Stomach smooth muscle (tissue), 2 donors: Measurements from ENCODE around the gene SECISBP2L.

ENCODE experiments used
- H3K27ac ChIP-seq: one replicate; pipeline ENCODE4 v1.7.0; 2013; ENCODE audit warnings: mild to moderate bottlenecking, low read length, inconsistent platforms
- H3K27me3 ChIP-seq, 2 donors: one replicate each; pipeline ENCODE4 v1.7.0; 2013; ENCODE audit warnings: low read length in 2 of 2; ENCODE audit not compliant: insufficient read depth in 2 of 2, control insufficient read depth in 1 of 2
- H3K36me3 ChIP-seq, 2 donors: one replicate each; pipeline ENCODE4 v1.7.0; 2013; ENCODE audit warnings: low read length in 2 of 2; ENCODE audit not compliant: control insufficient read depth in 2 of 2, insufficient read depth in 2 of 2
- H3K4me1 ChIP-seq: one replicate; pipeline ENCODE4 v1.7.0; 2013; ENCODE audit warnings: low read length; ENCODE audit not compliant: control insufficient read depth, insufficient read depth
- H3K4me3 ChIP-seq, 2 donors: one replicate each; pipeline ENCODE4 v1.7.0; 2013; ENCODE audit warnings: low read length in 2 of 2
- H3K9ac ChIP-seq, 2 donors: one replicate each; pipeline ENCODE4 v1.7.0; 2013; ENCODE audit warnings: low read length in 2 of 2, mild to moderate bottlenecking in 1 of 2
- H3K9me3 ChIP-seq, 2 donors: one replicate each; pipeline ENCODE4 v1.7.0; 2013; ENCODE audit warnings: low read length in 2 of 2; ENCODE audit not compliant: control insufficient read depth in 2 of 2
- donor health status: healthy.
- donor health status: Pancreatic carcinoma.

The SECISBP2L gene

GRCh38 chr15:49055630-49056029 lies 9.4 kb upstream of the SECISBP2L start:
- Histone ChIP-seq H3K9ac (no peak overlapping the region), H3K9me3 (no peaks in the 10 kb centered on the region), H3K36me3 (no peaks in the 10 kb centered on the region), H3K4me1 (no peaks in the 10 kb centered on the region), H3K27me3 (no peaks in the 10 kb centered on the region), H3K27ac (no peak overlapping the region), H3K4me3 (no peak overlapping the region)

GRCh38 chr15:49052662-49053061 lies 6.4 kb upstream of the SECISBP2L start:
- no peaks in the 10 kb centered on the region for H3K4me1 ChIP-seq
- H3K9ac ChIP-seq: no peak overlapping the region
- H3K27me3 ChIP-seq: no peaks in the 10 kb centered on the region
- no peak overlapping the region for H3K27ac ChIP-seq
- H3K9me3 ChIP-seq: no peaks in the 10 kb centered on the region
- no peak overlapping the region for H3K4me3 ChIP-seq
- no peaks in the 10 kb centered on the region for H3K36me3 ChIP-seq

- H3K4me1 ChIP-seq: peaks cover 5% of the 10 kb centered on the region
- H3K9me3 ChIP-seq: no peaks in the 10 kb centered on the region
- no peaks in the 10 kb centered on the region for H3K27me3 ChIP-seq
- no peaks in the 10 kb centered on the region for H3K36me3 ChIP-seq
- H3K4me3 ChIP-seq: no peak overlapping the region
- no peak overlapping the region for H3K27ac ChIP-seq
- no peak overlapping the region for H3K9ac ChIP-seq
Measured at GRCh38 chr15:49047456-49047855, 1.2 kb upstream of the SECISBP2L start.

- H3K27me3 ChIP-seq: no peaks in the 10 kb centered on the region
- no peaks in the 10 kb centered on the region for H3K36me3 ChIP-seq
- H3K4me3 ChIP-seq: peak overlapping the region; percentile 89 to 97
- no peaks in the 10 kb centered on the region for H3K9me3 ChIP-seq
- H3K27ac ChIP-seq: peak overlapping the region; percentile 70
- peaks cover 5% of the 10 kb centered on the region for H3K4me1 ChIP-seq
- H3K9ac ChIP-seq: peak overlapping the region; percentile 91 to 94
Measured at GRCh38 chr15:49045751-49046219, 461 bp downstream of the SECISBP2L start.

GRCh38 chr15:49044766-49045606 lies 1.3 kb downstream of the SECISBP2L start:
- no peaks in the 10 kb centered on the region for H3K36me3 ChIP-seq
- no peaks in the 10 kb centered on the region for H3K9me3 ChIP-seq
- peak overlapping the region; percentile 91 to 94 for H3K9ac ChIP-seq
- H3K27me3 ChIP-seq: no peaks in the 10 kb centered on the region
- H3K27ac ChIP-seq: no peak overlapping the region
- H3K4me1 ChIP-seq: peaks cover 5% of the 10 kb centered on the region
- H3K4me3 ChIP-seq: peak overlapping the region; percentile 89 to 97

- Histone ChIP-seq H3K36me3 (no peaks in the 10 kb centered on the region), H3K27ac (no peak overlapping the region), H3K4me3 (peak overlapping the region; percentile 21 to 89), H3K4me1 (peaks cover 5% of the 10 kb centered on the region), H3K27me3 (no peaks in the 10 kb centered on the region), H3K9ac (peak overlapping the region in 1 of 2 donors; percentile 5), H3K9me3 (no peaks in the 10 kb centered on the region)
Measured at GRCh38 chr15:49044002-49044401, 2.2 kb downstream of the SECISBP2L start.

GRCh38 chr15:49042165-49042564 lies 4.1 kb downstream of the SECISBP2L start:
- Histone ChIP-seq H3K36me3 (no peaks in the 10 kb centered on the region), H3K27ac (no peak overlapping the region), H3K9ac (no peak overlapping the region), H3K9me3 (no peaks in the 10 kb centered on the region), H3K4me3 (no peak overlapping the region), H3K4me1 (peaks cover 5% of the 10 kb centered on the region), H3K27me3 (no peaks in the 10 kb centered on the region)

GRCh38 chr15:49041426-49041825 lies 4.8 kb downstream of the SECISBP2L start:
- Histone ChIP-seq H3K27ac (no peak overlapping the region), H3K9me3 (no peaks in the 10 kb centered on the region), H3K4me3 (no peak overlapping the region), H3K36me3 (no peaks in the 10 kb centered on the region), H3K4me1 (peaks cover 5% of the 10 kb centered on the region), H3K9ac (no peak overlapping the region), H3K27me3 (no peaks in the 10 kb centered on the region)

GRCh38 chr15:49040151-49040550 lies 6.1 kb downstream of the SECISBP2L start:
- Histone ChIP-seq H3K4me1 (peaks cover 5% of the 10 kb centered on the region), H3K9ac (no peak overlapping the region), H3K9me3 (no peaks in the 10 kb centered on the region), H3K4me3 (no peak overlapping the region), H3K27me3 (no peaks in the 10 kb centered on the region), H3K36me3 (peaks cover 0 to 2% of the 10 kb centered on the region in 2 donors), H3K27ac (no peak overlapping the region)

- peaks cover 0 to 4% of the 10 kb centered on the region in 2 donors for H3K36me3 ChIP-seq
- H3K4me1 ChIP-seq: no peaks in the 10 kb centered on the region
- H3K27ac ChIP-seq: no peak overlapping the region
- H3K9me3 ChIP-seq: no peaks in the 10 kb centered on the region
- no peaks in the 10 kb centered on the region for H3K27me3 ChIP-seq
- H3K9ac ChIP-seq: no peak overlapping the region
- H3K4me3 ChIP-seq: no peak overlapping the region
Measured at GRCh38 chr15:49038382-49038781, 7.9 kb downstream of the SECISBP2L start.

- Histone ChIP-seq H3K27me3 (no peaks in the 10 kb centered on the region), H3K9ac (no peak overlapping the region), H3K4me1 (no peaks in the 10 kb centered on the region), H3K9me3 (no peaks in the 10 kb centered on the region), H3K27ac (no peak overlapping the region), H3K4me3 (no peak overlapping the region), H3K36me3 (peaks cover 0 to 5% of the 10 kb centered on the region in 2 donors)
Measured at GRCh38 chr15:49037546-49037940, 8.7 kb downstream of the SECISBP2L start.
